Kidney (tissue), 14 donors: ENCODE data around the gene ZNF44. TPM values are rescaled to one million over a fixed set of nuclear protein-coding genes. Genes with fewer than 3 reads are reported as not detected.

Experiments
- DNase-seq, 5 donors: peaks; one replicate each; pipeline ENCODE4 v3.0.0-alpha.2; 2013 to 2020
- FAIRE-seq: peaks from 2 replicates; lab custom pipeline; 2012; peaks lifted over from hg19 to GRCh38; lab: Jason Lieb, UNC
- H3K27ac ChIP-seq, 2 donors: one replicate each; pipeline ENCODE4 v1.7.0; 2013; ENCODE audit warnings: low read depth in 2 of 2, low read length in 2 of 2, inconsistent platforms in 1 of 2
- H3K27me3 ChIP-seq: one replicate; pipeline ENCODE4 v1.7.1; 2013; ENCODE audit warnings: low read length, inconsistent platforms; ENCODE audit not compliant: control insufficient read depth, insufficient read depth
- H3K36me3 ChIP-seq, 3 donors: one replicate each; pipeline versions ENCODE4 v1.7.0 to v1.7.1; 2013; ENCODE audit warnings: low read length in 3 of 3, control low read depth in 1 of 3, inconsistent platforms in 1 of 3; ENCODE audit not compliant: insufficient read depth in 3 of 3, control insufficient read depth in 2 of 3
- H3K4me1 ChIP-seq, 3 donors: one replicate each; pipeline versions ENCODE4 v1.7.0 to v1.7.1; 2013; ENCODE audit warnings: low read length in 3 of 3, inconsistent platforms in 1 of 3, low read depth in 1 of 3; ENCODE audit not compliant: control insufficient read depth in 2 of 3, insufficient read depth in 2 of 3
- H3K4me3 ChIP-seq, 3 donors: one replicate each; pipeline versions ENCODE4 v1.7.0 to v1.8.1; 2013; ENCODE audit warnings: low read length in 3 of 3, control low read depth in 1 of 3, inconsistent platforms in 1 of 3
- H3K9ac ChIP-seq, 3 donors: one replicate each; pipeline versions ENCODE4 v1.7.0 to v1.7.1; 2013; ENCODE audit warnings: low read length in 3 of 3, control low read depth in 1 of 3, inconsistent platforms in 1 of 3
- H3K9me3 ChIP-seq, 3 donors: one replicate each; pipeline versions ENCODE4 v1.7.0 to v1.7.1; 2013; ENCODE audit warnings: low read length in 3 of 3, control low read depth in 1 of 3, inconsistent platforms in 1 of 3; ENCODE audit not compliant: control insufficient read depth in 2 of 3, insufficient read depth in 1 of 3
- CTCF ChIP-seq: IDR thresholded peaks from 3 replicates; pipeline ENCODE4 v1.5.1; 2012; ENCODE audit warnings: mild to moderate bottlenecking, moderate library complexity, borderline replicate concordance; ENCODE audit not compliant: insufficient read depth; ENCODE audit errors: extremely low read depth
- intact Hi-C: fragments of 100-400 bp; cut with DNase I; formaldehyde crosslinking; loops from one replicate; pipeline ENCODE4 v1.11.1; 2022
- polyA plus RNA-seq: library from polyadenylated mRNA; stranded (reverse); fragments of 350-450 nt; fragmentation: Illumina TruSeq; extraction: RNeasy Lipid Tissue Mini Kit (QIAGEN cat#74804); gene quantifications from one replicate; pipeline ENCODE4 v1.2.3, GENCODE V29; 2014; ENCODE audit warnings: low read depth, low replicate concordance; ENCODE audit not compliant: insufficient read depth
- total RNA-seq: library from RNA; stranded (reverse); fragmentation: NEBNext Ultra II Directional; extraction: Animal tissue kit (Norgen Biotek cat#: 25700); gene quantifications from one replicate; pipeline ENCODE4 v1.2.1, GENCODE V29; 2021
- donor health status: control.
- donor health status: control.
- donor health status: control.
- donor health status: control.
- donor health status: control.
- donor health status: DM: yes; HTN: yes; CAD: no.
- donor health status: Normal renal cell carcinoma (clear cell type).

The ZNF44 gene
- total and polyA plus RNA-seq, 2 donors from 2014 or later = 27.1 to 35.5 TPM

DNA sequence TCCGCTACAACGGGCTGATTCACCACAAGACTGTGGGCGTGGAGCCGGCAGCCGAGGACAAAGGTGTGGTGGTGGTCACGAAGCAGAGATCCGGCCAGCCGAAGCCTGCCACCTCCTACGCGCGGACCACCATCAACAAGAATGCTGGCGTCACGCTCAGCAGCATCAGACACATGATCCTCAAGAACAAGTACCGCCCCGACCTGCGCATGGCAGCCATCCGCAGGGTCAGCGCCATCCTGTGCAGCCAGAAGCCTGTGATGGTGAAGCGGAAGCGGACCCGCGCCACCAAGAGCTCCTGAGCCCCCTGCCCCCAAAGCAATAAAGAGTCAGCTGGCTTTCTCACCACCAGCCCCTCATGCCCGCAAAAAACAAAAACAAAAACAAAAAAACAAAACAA, 34.4 kb downstream of the ZNF44 start:
- Histone ChIP-seq H3K4me3 (no peak overlapping the region), H3K9me3 (peaks cover 0 to 5% (median 0%) of the 10 kb centered on the region in 3 donors), H3K9ac (no peak overlapping the region), H3K4me1 (no peaks in the 10 kb centered on the region), H3K36me3 (no peaks in the 10 kb centered on the region), H3K27me3 (no peaks in the 10 kb centered on the region), H3K27ac (no peak overlapping the region)
- DNase-seq (no peak), FAIRE-seq (no peak)
- no peak for TF ChIP-seq CTCF
- intact Hi-C loops = no loop called here

GRCh38 chr19:12255372-12255771, 39.3 kb downstream of the ZNF44 start:
- Histone ChIP-seq H3K9me3 (peaks cover 0 to 13% (median 0%) of the 10 kb centered on the region in 3 donors), H3K9ac (no peak overlapping the region), H3K36me3 (no peaks in the 10 kb centered on the region), H3K27ac (no peak overlapping the region), H3K4me1 (no peaks in the 10 kb centered on the region), H3K27me3 (no peaks in the 10 kb centered on the region), H3K4me3 (no peak overlapping the region)
- DNase-seq (no peak), FAIRE-seq (no peak)
- no peak for TF ChIP-seq CTCF
- intact Hi-C loops = no loop called here

- intact Hi-C loops = no loop called here
- FAIRE-seq (no peak), DNase-seq (no peak)
- Histone ChIP-seq H3K9me3 (peaks cover 7 to 41% (median 16%) of the 10 kb centered on the region in 3 donors), H3K4me1 (no peaks in the 10 kb centered on the region), H3K4me3 (no peak overlapping the region), H3K27me3 (no peaks in the 10 kb centered on the region), H3K9ac (no peak overlapping the region), H3K27ac (no peak overlapping the region), H3K36me3 (peaks cover 8 to 22% (median 19%) of the 10 kb centered on the region in 3 donors)
- no peak for TF ChIP-seq CTCF
Measured at GRCh38 chr19:12247644-12248222, 47.0 kb downstream of the ZNF44 start.

DNA sequence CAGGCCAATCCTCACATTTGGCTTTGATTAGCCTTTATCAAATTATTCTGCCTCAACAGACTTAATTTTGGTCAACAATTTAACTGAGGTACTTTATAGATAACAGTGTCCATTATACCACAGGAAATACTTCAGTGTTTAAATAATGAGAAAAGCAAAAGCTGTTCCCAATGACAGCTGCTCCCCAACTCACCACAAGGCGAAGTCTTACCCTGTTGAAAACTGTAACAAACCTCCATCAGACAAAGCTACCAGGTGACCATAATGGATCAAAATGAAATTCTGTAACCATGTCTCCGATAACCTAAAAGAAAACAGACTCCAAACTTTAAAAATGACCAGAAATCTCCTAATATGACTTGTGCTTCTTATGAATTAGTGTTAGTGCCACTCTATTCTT, 50.3 kb downstream of the ZNF44 start:
- H3K4me3 ChIP-seq = no peak overlapping the region
- TF ChIP-seq CTCF = no peak
- intact Hi-C loops = no loop called here
- no peak overlapping the region for H3K9ac ChIP-seq
- no peak overlapping the region for H3K27ac ChIP-seq
- no peaks in the 10 kb centered on the region for H3K4me1 ChIP-seq
- DNase-seq = peak in 1 of 5 donors; percentile 9
- H3K36me3 ChIP-seq = peaks cover 8 to 19% (median 19%) of the 10 kb centered on the region in 3 donors
- no peaks in the 10 kb centered on the region for H3K27me3 ChIP-seq
- no peak for FAIRE-seq
- peaks cover 7 to 24% (median 16%) of the 10 kb centered on the region in 3 donors for H3K9me3 ChIP-seq
